ENCODE measurements around the gene DNAH17.

DNA sequence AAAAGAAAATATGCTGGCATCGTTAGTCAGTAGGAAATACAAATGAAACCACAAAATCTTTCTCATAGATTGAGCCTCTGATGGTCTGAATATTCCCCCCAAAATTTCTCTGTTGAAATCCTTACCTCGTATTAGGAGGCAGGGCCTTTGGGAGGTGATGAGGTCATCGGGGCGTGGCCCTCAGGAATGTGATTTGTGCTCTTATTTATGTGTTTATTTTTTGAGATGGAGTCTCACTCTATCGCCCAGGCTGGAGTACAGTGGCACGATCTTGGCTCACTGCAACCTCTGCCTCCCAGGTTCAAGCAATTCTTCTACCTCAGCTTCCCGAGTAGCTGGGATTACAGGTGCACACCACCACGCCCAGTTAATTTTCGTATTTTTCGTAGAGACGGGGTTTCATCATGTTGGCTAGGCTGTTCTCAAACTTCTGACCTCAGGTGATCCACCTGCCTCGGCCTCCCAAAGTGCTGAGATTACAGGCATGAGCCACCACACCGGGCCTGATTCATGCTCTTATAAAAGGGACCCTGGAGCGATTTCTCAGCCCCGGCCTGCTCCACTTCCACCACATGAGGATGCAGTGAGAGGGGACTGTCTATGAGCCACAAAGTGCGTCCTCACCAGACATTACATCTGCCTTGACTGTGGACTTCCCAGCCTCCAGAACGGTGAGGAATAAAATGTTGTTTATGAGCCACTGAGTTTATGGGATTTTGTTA, 53.1 kb downstream of the DNAH17 start:
- TF ChIP-seq, protein P1, sequence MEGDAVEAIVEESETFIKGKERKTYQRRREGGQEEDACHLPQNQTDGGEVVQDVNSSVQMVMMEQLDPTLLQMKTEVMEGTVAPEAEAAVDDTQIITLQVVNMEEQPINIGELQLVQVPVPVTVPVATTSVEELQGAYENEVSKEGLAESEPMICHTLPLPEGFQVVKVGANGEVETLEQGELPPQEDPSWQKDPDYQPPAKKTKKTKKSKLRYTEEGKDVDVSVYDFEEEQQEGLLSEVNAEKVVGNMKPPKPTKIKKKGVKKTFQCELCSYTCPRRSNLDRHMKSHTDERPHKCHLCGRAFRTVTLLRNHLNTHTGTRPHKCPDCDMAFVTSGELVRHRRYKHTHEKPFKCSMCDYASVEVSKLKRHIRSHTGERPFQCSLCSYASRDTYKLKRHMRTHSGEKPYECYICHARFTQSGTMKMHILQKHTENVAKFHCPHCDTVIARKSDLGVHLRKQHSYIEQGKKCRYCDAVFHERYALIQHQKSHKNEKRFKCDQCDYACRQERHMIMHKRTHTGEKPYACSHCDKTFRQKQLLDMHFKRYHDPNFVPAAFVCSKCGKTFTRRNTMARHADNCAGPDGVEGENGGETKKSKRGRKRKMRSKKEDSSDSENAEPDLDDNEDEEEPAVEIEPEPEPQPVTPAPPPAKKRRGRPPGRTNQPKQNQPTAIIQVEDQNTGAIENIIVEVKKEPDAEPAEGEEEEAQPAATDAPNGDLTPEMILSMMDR (IDR thresholded peaks at IDR 0.05): no peak
- TF ChIP-seq POLR2A (IDR thresholded peaks at IDR 0.05): no peak

Data from lower leg skin (tissue), 3 donors.